ENCODE results near the gene ZBTB12. TPM values are rescaled to one million over a fixed set of nuclear protein-coding genes. Genes with fewer than 3 reads are reported as not detected.
A peak's percentile ranks its signal among the peaks of the same experiment; 100 is the strongest.

Gene ZBTB12
- polyA plus RNA-seq, 3 donors = 0.11 TPM; not detected in 2

DNA sequence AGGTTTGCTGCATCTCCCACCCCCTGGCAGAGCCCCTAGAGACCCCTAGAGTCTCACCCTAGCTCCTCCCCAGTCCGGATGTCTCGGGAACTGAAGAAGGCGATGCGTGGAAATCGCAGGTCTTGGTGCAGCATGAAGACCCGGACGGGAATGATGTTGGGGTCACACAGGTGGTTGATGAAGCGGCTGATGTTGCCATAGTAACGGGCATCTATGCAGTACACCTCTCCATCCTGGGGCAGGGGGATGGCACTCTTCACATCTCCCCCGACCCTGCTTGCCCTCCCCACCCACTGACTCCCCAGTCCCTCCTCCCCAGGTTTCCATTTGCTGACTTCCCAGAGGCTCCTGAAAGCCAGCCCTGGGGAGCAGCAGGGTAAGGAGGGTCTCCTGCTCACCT, 21.3 kb downstream of the ZBTB12 start:
- Histone ChIP-seq H3K27me3 (ENCODE audit: control insufficient read depth in 2 of 2, insufficient read depth in 2 of 2, low read length in 2 of 2) (no peaks in the 10 kb centered on the region), H2AFZ (ENCODE audit: insufficient read depth, low read depth, low read length, poor library complexity, severe bottlenecking) (no peak overlapping the region), H3K36me3 (replicated peaks in 1 of 2; ENCODE audit: control insufficient read depth in 1 of 2, insufficient read depth in 2 of 2, low read length in 2 of 2) (peaks cover 55 to 61% of the 10 kb centered on the region in 2 donors), H3K9ac (ENCODE audit: insufficient read depth, low read length, poor library complexity, severe bottlenecking) (no peak overlapping the region), H3K4me2 (replicated peaks; ENCODE audit: extremely low read depth, low read length, poor library complexity, severe bottlenecking) (no peak overlapping the region), H3K27ac (ENCODE audit: low read depth in 1 of 2, low read length in 2 of 2) (no peak overlapping the region), H3K4me3 (replicated peaks in 1 of 3; ENCODE audit: low read depth in 2 of 3, low read length in 3 of 3) (no peak overlapping the region), H4K20me1 (ENCODE audit: insufficient read depth, low read length) (no peaks in the 10 kb centered on the region), H3K9me3 (replicated peaks in 1 of 2; ENCODE audit: control insufficient read depth in 1 of 2, insufficient read depth in 1 of 2, low read length in 2 of 2) (no peaks in the 10 kb centered on the region), H3K4me1 (ENCODE audit: control insufficient read depth in 1 of 2, insufficient read depth in 2 of 2, low read length in 2 of 2) (no peaks in the 10 kb centered on the region), H3K79me2 (ENCODE audit: insufficient read depth, low read length) (no peaks in the 10 kb centered on the region)
- Mint-ChIP-seq H3K4me3 (no peak overlapping the region), H3K4me1 (no peaks in the 10 kb centered on the region), H3K9me3 (peaks cover 0 to 1% (median 0%) of the 10 kb centered on the region in 7 donors), H3K36me3 (peaks cover 53 to 67% of the 10 kb centered on the region in 2 donors), H3K27ac (no peak overlapping the region), H3K27me3 (ENCODE audit: low read depth in 3 of 3) (peaks cover 3 to 5% (median 3%) of the 10 kb centered on the region in 3 donors)
- 97% methylated on average over 5 of the region's 10 CpGs for WGBS (ENCODE audit: insufficient coverage)
- TF ChIP-seq, protein P1, sequence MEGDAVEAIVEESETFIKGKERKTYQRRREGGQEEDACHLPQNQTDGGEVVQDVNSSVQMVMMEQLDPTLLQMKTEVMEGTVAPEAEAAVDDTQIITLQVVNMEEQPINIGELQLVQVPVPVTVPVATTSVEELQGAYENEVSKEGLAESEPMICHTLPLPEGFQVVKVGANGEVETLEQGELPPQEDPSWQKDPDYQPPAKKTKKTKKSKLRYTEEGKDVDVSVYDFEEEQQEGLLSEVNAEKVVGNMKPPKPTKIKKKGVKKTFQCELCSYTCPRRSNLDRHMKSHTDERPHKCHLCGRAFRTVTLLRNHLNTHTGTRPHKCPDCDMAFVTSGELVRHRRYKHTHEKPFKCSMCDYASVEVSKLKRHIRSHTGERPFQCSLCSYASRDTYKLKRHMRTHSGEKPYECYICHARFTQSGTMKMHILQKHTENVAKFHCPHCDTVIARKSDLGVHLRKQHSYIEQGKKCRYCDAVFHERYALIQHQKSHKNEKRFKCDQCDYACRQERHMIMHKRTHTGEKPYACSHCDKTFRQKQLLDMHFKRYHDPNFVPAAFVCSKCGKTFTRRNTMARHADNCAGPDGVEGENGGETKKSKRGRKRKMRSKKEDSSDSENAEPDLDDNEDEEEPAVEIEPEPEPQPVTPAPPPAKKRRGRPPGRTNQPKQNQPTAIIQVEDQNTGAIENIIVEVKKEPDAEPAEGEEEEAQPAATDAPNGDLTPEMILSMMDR (IDR thresholded peaks at IDR 0.05) = no peak
- intact Hi-C loops (cut with micrococcal nuclease) = no loop called here
- no peak for DNase-seq

GRCh38 chr6:31879901-31880300, 22.0 kb downstream of the ZBTB12 start:
- H3K4me1 ChIP-seq (ENCODE audit: control insufficient read depth in 1 of 2, insufficient read depth in 2 of 2, low read length in 2 of 2) = no peaks in the 10 kb centered on the region
- no peak overlapping the region for H3K27ac ChIP-seq (ENCODE audit: low read depth in 1 of 2, low read length in 2 of 2)
- H3K4me3 Mint-ChIP-seq = no peak overlapping the region
- peak overlapping the region in 3 of 7 donors; percentile 50 to 53 (median 51) for H3K27ac Mint-ChIP-seq
- WGBS (ENCODE audit: insufficient coverage) = 97% methylated on average over 10 of the region's 10 CpGs
- peaks cover 52 to 54% of the 10 kb centered on the region in 2 donors for H3K36me3 ChIP-seq (replicated peaks in 1 of 2; ENCODE audit: control insufficient read depth in 1 of 2, insufficient read depth in 2 of 2, low read length in 2 of 2)
- H3K27me3 ChIP-seq (ENCODE audit: control insufficient read depth in 2 of 2, insufficient read depth in 2 of 2, low read length in 2 of 2) = no peaks in the 10 kb centered on the region
- peaks cover 5 to 7% (median 5%) of the 10 kb centered on the region in 3 donors for H3K27me3 Mint-ChIP-seq (ENCODE audit: low read depth in 3 of 3)
- H3K9me3 ChIP-seq (replicated peaks in 1 of 2; ENCODE audit: control insufficient read depth in 1 of 2, insufficient read depth in 1 of 2, low read length in 2 of 2) = no peaks in the 10 kb centered on the region
- intact Hi-C loops (cut with micrococcal nuclease) = no loop called here
- H4K20me1 ChIP-seq (ENCODE audit: insufficient read depth, low read length) = no peaks in the 10 kb centered on the region
- H2AFZ ChIP-seq (ENCODE audit: insufficient read depth, low read depth, low read length, poor library complexity, severe bottlenecking) = no peak overlapping the region
- no peaks in the 10 kb centered on the region for H3K79me2 ChIP-seq (ENCODE audit: insufficient read depth, low read length)
- H3K9ac ChIP-seq (ENCODE audit: insufficient read depth, low read length, poor library complexity, severe bottlenecking) = no peak overlapping the region
- no peak overlapping the region for H3K4me3 ChIP-seq (replicated peaks in 1 of 3; ENCODE audit: low read depth in 2 of 3, low read length in 3 of 3)
- H3K4me2 ChIP-seq (replicated peaks; ENCODE audit: extremely low read depth, low read length, poor library complexity, severe bottlenecking) = no peak overlapping the region
- H3K36me3 Mint-ChIP-seq = peaks cover 47 to 60% of the 10 kb centered on the region in 2 donors
- DNase-seq = peak in 1 of 3 donors; percentile 3
- H3K4me1 Mint-ChIP-seq = no peaks in the 10 kb centered on the region
- TF ChIP-seq, protein P1 (IDR thresholded peaks at IDR 0.05) = no peak
- peaks cover 0 to 1% (median 0%) of the 10 kb centered on the region in 7 donors for H3K9me3 Mint-ChIP-seq

All from CD14-positive monocyte (primary cell).